ENCODE data around the gene CDC42EP2.

DNA sequence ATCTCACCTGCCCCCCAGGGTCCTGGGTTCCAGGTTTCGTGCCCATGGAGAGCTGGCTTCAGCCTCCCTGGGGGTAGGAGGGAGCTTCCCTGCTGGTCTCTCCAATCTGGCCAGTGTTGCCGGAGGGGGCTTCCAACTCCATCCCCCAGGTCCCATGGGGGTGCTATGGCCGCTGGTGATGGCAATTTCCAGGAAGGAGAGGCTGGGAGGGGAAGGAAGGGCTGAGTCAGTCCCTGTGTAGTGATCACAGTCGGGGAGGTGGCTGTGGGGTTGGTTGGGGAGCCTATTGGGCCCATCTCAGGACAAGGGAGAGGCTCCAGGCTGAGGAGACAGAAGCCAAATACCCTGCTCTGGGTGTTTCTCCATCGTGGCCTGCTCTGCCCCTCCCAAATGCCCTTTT is 5.7 kb upstream of the CDC42EP2 start:
- no peak for TF ChIP-seq EZH2phosphoT487 (conservative IDR thresholded peaks at IDR 0.05; ENCODE audit: low read length)
- TF ChIP-seq, protein P1, sequence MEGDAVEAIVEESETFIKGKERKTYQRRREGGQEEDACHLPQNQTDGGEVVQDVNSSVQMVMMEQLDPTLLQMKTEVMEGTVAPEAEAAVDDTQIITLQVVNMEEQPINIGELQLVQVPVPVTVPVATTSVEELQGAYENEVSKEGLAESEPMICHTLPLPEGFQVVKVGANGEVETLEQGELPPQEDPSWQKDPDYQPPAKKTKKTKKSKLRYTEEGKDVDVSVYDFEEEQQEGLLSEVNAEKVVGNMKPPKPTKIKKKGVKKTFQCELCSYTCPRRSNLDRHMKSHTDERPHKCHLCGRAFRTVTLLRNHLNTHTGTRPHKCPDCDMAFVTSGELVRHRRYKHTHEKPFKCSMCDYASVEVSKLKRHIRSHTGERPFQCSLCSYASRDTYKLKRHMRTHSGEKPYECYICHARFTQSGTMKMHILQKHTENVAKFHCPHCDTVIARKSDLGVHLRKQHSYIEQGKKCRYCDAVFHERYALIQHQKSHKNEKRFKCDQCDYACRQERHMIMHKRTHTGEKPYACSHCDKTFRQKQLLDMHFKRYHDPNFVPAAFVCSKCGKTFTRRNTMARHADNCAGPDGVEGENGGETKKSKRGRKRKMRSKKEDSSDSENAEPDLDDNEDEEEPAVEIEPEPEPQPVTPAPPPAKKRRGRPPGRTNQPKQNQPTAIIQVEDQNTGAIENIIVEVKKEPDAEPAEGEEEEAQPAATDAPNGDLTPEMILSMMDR (IDR thresholded peaks at IDR 0.05; ENCODE audit: insufficient read depth, low read length, poor library complexity, severe bottlenecking), result no peak
